ENCODE results near the gene SASH1.

The SASH1 gene

GRCh38 chr6:148392671-148393070 is 50.0 kb downstream of the SASH1 start:
- Histone ChIP-seq H3K36me3 (ENCODE audit: insufficient read depth, low read length) (no peaks in the 10 kb centered on the region), H2AFZ (ENCODE audit: low read length) (no peak overlapping the region), H3K4me3 (ENCODE audit: low read depth, low read length, poor library complexity, severe bottlenecking) (no peak overlapping the region), H3K4me2 (ENCODE audit: low read length) (no peak overlapping the region), H3K79me2 (ENCODE audit: insufficient read depth, low read length) (no peaks in the 10 kb centered on the region), H3K9me2 (ENCODE audit: low read depth, low read length) (no peaks in the 10 kb centered on the region), H3K27me3 (ENCODE audit: insufficient read depth, low read length) (no peaks in the 10 kb centered on the region), H4K20me1 (ENCODE audit: insufficient read depth, low read length) (no peaks in the 10 kb centered on the region), H3K9me3 (ENCODE audit: low read length) (no peaks in the 10 kb centered on the region), H3K9ac (ENCODE audit: low read length) (no peak overlapping the region), H3K4me1 (ENCODE audit: insufficient read depth, low read length, severe bottlenecking) (no peaks in the 10 kb centered on the region), H3K27ac (ENCODE audit: low read depth, low read length, poor library complexity, severe bottlenecking) (no peak overlapping the region), H3F3A (ENCODE audit: insufficient read depth, low read length) (no peaks in the 10 kb centered on the region)
- TF ChIP-seq CTCF (IDR thresholded peaks at IDR 0.05; ENCODE audit: low read length) (no peak), EZH2 (IDR thresholded peaks at IDR 0.05; ENCODE audit: borderline replicate concordance, low read length) (no peak)

GRCh38 chr6:148395583-148396101 is 53.0 kb downstream of the SASH1 start:
- H3K27me3 ChIP-seq (ENCODE audit: insufficient read depth, low read length), result no peaks in the 10 kb centered on the region
- H3K4me2 ChIP-seq (ENCODE audit: low read length), result no peak overlapping the region
- no peaks in the 10 kb centered on the region for H3K9me3 ChIP-seq (ENCODE audit: low read length)
- TF ChIP-seq EZH2 (IDR thresholded peaks at IDR 0.05; ENCODE audit: borderline replicate concordance, low read length) (no peak), CTCF (IDR thresholded peaks at IDR 0.05; ENCODE audit: low read length) (no peak)
- H3K79me2 ChIP-seq (ENCODE audit: insufficient read depth, low read length), result no peaks in the 10 kb centered on the region
- no peak overlapping the region for H3K27ac ChIP-seq (ENCODE audit: low read depth, low read length, poor library complexity, severe bottlenecking)
- no peaks in the 10 kb centered on the region for H3K4me1 ChIP-seq (ENCODE audit: insufficient read depth, low read length, severe bottlenecking)
- H3K9ac ChIP-seq (ENCODE audit: low read length), result no peak overlapping the region
- no peaks in the 10 kb centered on the region for H4K20me1 ChIP-seq (ENCODE audit: insufficient read depth, low read length)
- H3K9me2 ChIP-seq (ENCODE audit: low read depth, low read length), result no peaks in the 10 kb centered on the region
- H3K4me3 ChIP-seq (ENCODE audit: low read depth, low read length, poor library complexity, severe bottlenecking), result no peak overlapping the region
- H2AFZ ChIP-seq (ENCODE audit: low read length), result no peak overlapping the region
- no peaks in the 10 kb centered on the region for H3F3A ChIP-seq (ENCODE audit: insufficient read depth, low read length)
- H3K36me3 ChIP-seq (ENCODE audit: insufficient read depth, low read length), result no peaks in the 10 kb centered on the region

- Histone ChIP-seq H3K9me3 (ENCODE audit: low read length) (no peaks in the 10 kb centered on the region), H3K4me2 (ENCODE audit: low read length) (no peak overlapping the region), H2AFZ (ENCODE audit: low read length) (no peak overlapping the region), H4K20me1 (ENCODE audit: insufficient read depth, low read length) (no peaks in the 10 kb centered on the region), H3K79me2 (ENCODE audit: insufficient read depth, low read length) (no peaks in the 10 kb centered on the region), H3K27ac (ENCODE audit: low read depth, low read length, poor library complexity, severe bottlenecking) (no peak overlapping the region), H3K4me1 (ENCODE audit: insufficient read depth, low read length, severe bottlenecking) (no peaks in the 10 kb centered on the region), H3K27me3 (ENCODE audit: insufficient read depth, low read length) (no peaks in the 10 kb centered on the region), H3K9me2 (ENCODE audit: low read depth, low read length) (no peaks in the 10 kb centered on the region), H3F3A (ENCODE audit: insufficient read depth, low read length) (no peaks in the 10 kb centered on the region), H3K36me3 (ENCODE audit: insufficient read depth, low read length) (no peaks in the 10 kb centered on the region), H3K4me3 (ENCODE audit: low read depth, low read length, poor library complexity, severe bottlenecking) (no peak overlapping the region), H3K9ac (ENCODE audit: low read length) (no peak overlapping the region)
- TF ChIP-seq EZH2 (IDR thresholded peaks at IDR 0.05; ENCODE audit: borderline replicate concordance, low read length), result no peak
- TF ChIP-seq CTCF (IDR thresholded peaks at IDR 0.05; ENCODE audit: low read length), result no peak
Measured at GRCh38 chr6:148396411-148396810, 53.8 kb downstream of the SASH1 start.
